GM18858 (cell line): ENCODE measurements around the gene FBLN2.

ENCODE experiments used
- ATAC-seq: cut with Tn5 transposase; IDR thresholded peaks from one replicate; pipeline ENCODE4 v1.9.1; 2021; ENCODE audit not compliant: unreplicated experiment

The FBLN2 gene

GRCh38 chr3:13659221-13659969 lies 110.5 kb downstream of the FBLN2 start:
- ATAC-seq = no peak

DNA sequence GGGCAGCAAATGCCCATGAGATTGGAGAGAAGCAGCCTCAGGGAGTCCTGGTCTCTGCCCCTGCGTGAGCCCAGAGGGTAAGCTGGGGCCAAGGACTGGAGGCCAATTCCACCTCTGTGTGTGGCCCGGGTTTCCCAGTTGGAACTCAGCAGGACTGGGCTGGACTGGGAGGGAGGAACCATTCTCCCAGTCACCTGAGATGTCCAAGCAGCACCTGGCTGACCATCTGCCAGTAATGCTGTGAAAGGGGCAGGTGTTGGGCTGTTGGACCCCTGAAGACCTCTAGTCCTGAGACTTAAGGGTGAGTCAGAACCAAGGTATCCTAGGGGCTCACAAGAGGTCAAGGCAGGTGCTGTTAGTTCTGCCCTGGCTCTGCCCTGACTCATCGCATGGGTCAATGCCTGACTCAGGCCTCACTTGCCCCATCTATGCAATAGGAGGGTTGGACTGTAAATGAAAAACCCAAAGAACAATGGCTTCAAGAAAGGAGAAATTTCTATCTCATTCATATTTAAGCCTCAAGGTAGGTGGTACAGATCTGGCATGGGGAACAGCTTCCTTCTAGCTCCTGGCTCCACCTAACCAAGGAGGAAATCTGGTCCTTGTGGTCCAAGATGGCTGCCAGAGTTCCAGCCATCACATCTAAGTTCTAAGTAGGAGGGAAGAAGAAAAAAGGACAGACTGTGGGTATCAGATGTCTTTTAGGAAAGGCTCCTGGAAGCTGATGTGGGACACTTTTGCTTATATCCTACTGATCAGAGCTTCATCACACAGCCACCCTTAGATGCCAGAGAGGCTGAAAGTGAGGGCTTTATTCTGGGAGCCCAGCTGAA lies 111.3 kb downstream of the FBLN2 start:
- no peak for ATAC-seq

DNA sequence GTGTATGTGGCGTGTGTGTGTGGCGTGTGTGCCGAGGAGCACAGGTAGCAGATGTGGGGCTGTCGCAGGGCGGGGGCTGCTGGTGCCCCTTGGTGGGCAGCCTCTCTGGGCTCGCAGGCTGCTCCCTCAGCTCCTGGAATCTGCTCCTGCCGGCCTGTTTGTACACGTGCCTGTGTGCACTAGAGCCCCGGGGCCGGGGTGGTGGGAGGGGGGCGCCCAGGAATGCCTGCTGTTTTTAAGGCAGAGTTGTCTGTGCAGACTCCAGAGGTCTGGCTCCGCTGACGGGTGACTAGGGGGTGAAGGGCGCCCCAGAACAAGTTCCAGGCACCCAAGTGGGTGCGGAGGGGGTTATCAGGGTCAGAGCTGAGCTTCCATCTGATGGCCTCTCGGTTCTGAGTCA lies 112.2 kb downstream of the FBLN2 start:
- no peak for ATAC-seq

DNA sequence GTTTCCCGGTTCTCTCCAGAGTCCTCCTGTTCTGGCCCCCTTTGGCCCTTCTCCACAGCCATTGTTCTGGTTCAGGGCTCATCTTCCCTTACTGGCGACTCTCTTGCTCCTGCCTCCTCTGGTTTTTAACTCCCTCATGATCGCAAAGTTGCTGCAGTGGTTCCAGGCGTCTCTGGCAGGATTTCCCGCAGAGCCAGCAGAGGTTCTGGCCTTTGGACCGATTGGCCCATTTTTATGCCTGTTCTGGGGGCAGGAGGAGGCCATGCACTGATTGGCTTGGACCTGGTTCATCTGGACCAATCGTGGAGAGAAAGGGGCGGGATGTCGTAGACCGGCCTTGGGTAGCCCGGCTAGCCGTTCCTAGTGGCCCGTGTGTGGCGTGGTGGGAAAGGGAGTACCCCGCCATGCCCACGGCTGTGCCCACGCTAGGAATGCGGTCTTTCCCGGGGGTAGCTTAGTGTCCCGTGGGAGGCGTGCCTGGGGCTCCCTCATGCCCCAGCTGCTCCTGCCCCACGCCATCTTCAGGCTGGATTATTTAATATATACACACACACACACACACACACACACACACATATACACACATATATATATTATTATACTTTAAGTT lies 113.4 kb downstream of the FBLN2 start:
- no peak for ATAC-seq

GRCh38 chr3:13663781-13664535 lies 115.0 kb downstream of the FBLN2 start:
- ATAC-seq = no peak

DNA sequence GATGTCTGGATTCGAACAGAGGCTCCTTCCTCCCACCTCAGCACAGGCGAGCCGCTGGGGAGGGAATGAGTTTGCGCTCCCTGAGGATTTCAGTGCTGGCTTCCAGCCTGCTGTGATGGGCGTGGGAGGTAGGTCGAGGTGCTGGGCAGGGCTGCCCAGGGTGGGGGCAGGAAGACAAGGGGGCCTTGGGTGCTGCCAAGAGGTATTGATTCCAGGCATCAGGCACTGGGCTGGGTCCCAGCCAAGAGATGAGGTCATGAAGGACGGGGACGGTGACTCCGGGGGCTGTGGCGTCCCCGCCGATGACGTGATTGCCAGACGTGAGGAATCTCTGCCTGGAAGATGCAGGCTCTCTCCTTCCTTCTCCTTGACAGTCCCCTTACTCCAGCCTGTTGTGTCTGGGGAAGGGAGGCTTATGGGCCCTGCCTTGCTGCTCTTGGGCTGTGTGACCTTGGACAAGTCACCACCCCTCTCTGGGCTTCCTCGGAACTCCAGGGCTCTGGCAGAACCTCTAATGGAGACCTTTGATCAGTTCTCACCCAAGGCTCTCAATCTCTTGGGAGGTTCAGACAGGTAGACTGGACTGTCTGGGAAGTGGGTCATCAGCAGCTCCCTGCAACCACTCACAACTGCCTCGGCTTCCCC lies 116.8 kb downstream of the FBLN2 start:
- no peak for ATAC-seq

DNA sequence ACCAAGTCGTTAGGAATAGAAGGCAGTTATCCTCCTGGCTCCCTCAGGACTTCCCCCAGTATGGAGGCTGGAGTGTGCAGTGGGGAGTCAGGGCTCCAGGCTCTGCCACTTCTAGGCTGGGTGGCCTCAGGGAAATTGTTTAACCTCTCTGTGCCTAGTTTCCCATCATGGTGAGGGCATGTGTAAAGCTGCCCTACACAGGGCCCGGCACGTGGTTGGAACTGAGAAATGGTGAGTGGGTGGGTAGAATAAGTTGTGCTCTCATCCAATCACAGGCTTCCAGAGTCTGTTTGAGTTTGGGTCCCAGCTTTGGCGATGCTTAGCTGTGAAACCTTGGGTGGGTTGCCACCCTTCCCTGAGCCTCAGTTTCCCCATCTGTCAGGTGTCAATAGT lies 117.3 kb downstream of the FBLN2 start:
- ATAC-seq = no peak

GRCh38 chr3:13666781-13667709 lies 118.1 kb downstream of the FBLN2 start:
- no peak for ATAC-seq

- ATAC-seq = no peak
Measured at GRCh38 chr3:13668136-13668535, 119.2 kb downstream of the FBLN2 start.

DNA sequence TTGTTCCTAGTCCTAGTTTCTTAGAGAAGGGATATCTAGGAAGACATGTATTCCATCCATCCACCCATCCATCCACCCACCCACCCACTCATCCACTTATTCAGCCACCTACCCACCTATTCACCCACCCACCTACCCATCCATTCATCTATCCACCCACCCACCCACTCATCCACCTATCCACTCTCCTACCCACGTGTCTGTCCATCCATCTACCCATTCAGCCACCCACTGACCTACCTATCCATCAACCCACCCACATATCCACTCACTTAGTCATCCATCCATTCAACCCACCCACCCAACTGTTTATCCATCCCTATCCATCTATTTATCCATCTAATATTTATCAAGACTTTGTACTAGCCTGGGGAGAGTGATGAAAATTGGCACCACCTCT lies 120.5 kb downstream of the FBLN2 start:
- ATAC-seq = no peak

DNA sequence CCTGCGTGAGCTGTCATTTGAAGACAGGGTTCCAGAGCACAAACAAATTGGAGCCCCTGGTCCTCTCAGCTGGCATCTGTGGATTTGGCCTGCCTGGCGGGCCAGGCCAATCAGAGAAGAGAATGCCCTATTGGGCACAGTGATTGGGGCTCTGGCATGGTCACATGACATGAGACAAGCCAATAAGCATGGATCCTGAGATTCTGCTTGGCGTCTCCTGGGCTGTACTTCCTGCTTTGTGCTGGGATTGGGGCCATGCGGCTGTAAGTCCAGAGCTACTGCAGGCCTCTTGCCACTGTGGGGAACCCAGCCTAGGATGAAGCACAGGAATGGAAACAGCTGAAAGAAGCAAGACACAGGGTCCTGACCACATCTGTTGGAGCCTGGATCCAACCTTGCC lies 121.4 kb downstream of the FBLN2 start:
- ATAC-seq = no peak

DNA sequence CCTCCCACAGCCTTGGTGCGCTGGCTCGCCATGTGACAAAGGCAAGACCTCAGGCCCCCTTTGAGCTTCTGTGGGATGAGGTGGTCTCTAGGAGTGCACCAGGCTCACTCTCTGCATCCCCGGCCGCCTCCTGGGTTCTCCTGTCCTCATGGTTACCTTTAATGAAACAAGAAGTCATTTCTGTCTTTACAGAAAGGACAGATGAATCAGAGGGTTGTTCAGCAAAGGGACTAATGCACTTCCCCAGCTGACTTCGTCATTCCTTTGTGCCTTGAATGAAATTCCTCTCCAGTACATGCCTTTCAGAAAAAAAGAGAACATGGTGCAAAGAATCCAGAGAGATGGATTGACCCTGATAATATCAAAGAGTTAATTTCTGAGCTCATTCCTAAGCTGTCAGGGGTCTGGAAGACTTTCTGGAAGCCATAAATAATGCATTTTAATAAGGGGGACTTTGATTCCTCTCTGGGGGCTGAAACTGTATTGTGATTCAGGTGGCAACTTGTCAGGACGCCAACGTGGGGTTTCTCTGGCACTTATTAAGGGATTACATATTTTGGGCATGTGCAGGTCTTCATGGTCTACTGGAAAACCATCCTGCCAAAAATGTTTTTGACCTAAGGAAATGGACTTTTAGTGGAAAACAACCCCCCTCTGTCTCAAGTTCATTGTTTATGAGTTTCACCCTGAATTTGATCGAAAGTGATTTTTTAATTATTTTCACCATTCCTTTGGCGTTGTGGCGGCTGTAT lies 122.7 kb downstream of the FBLN2 start:
- no peak for ATAC-seq

- no peak for ATAC-seq
Measured at GRCh38 chr3:13673207-13673606, 124.3 kb downstream of the FBLN2 start.

- ATAC-seq = no peak
Measured at GRCh38 chr3:13674538-13675185, 125.7 kb downstream of the FBLN2 start.

GRCh38 chr3:13676356-13677017 lies 127.6 kb downstream of the FBLN2 start:
- no peak for ATAC-seq

DNA sequence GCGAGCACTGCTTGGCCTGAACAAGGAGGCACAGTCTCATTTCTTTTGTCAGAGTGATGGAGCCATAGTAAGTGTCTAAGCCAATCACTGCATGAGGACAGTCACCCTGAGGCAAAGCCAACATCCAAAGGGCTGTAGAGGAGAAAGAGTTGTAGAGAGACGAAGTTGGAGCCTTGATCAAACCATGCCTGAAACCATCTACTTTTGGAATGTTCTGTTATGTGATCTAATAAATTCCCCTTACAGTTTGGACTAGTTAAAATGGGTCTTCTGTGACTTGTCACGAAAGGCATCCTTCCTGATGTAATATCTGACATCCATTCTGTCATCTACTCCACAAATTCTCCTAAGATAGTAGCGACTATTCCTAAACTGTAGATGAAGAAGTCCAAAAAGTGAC lies 128.3 kb downstream of the FBLN2 start:
- ATAC-seq = no peak

GRCh38 chr3:13681931-13682330 lies 133.0 kb downstream of the FBLN2 start:
- ATAC-seq = no peak
